M059J (cell line): ENCODE measurements around the gene RGL3. TPM values are rescaled to one million over a fixed set of nuclear protein-coding genes. Genes with fewer than 3 reads are reported as not detected.
"Not testable (repeated sequence)": the region's sequence is repeated elsewhere in the genome, so short reads cannot be mapped to it uniquely, and the experiment has no call there.

ENCODE experiments used
- DNase-seq: peaks from one replicate; pipeline ENCODE4 v3.0.0-alpha.2; 2012; ENCODE audit warnings: low read depth
- total RNA-seq: library from RNA; depleted of rRNA; stranded (reverse); fragments of >200 nt; shearing (Covaris generic); gene quantifications from 2 replicates; pipeline ENCODE4 v1.2.3, GENCODE V29; 2014; rRNA removed

Gene RGL3
- total RNA-seq, 1 experiment from 2014 or later = 3.7 TPM

GRCh38 chr19:11361771-11362731 is 57.1 kb downstream of the RGL3 start:
- DNase-seq = no peak

- DNase-seq = no peak
Observed at GRCh38 chr19:11361037-11361770, 57.9 kb downstream of the RGL3 start.

- DNase-seq = no peak
Observed at GRCh38 chr19:11359421-11359820, 59.7 kb downstream of the RGL3 start.

GRCh38 chr19:11356676-11357550 is 62.2 kb downstream of the RGL3 start:
- DNase-seq = no peak

- DNase-seq = no peak
Observed at GRCh38 chr19:11356074-11356397, 63.1 kb downstream of the RGL3 start.

GRCh38 chr19:11355160-11356073 is 63.7 kb downstream of the RGL3 start, which contains the start of gene PLPPR2:
PLPPR2 (plus strand) TSS chr19:11355432; CDS start chr19:11357674, 2,242 bp downstream.
- DNase-seq = peak; percentile 89

- not testable (repeated sequence) for DNase-seq
Observed at GRCh38 chr19:11354102-11354501, 65.0 kb downstream of the RGL3 start.

GRCh38 chr19:11349171-11349570 is 69.9 kb downstream of the RGL3 start:
- no peak for DNase-seq

- DNase-seq = no peak
Observed at GRCh38 chr19:11347546-11348039, 71.5 kb downstream of the RGL3 start.

- peak; percentile 99 for DNase-seq
Observed at GRCh38 chr19:11346104-11346940, 72.8 kb downstream of the RGL3 start, which contains the start of the genes CCDC159 and TMEM205. CCDC159 (plus strand) TSS chr19:11346519; CDS start chr19:11346607, 88 bp downstream. TMEM205 (minus strand) TSS chr19:11346268; CDS start chr19:11345619, 649 bp downstream.

GRCh38 chr19:11345122-11345803 is 73.9 kb downstream of the RGL3 start:
- peak; percentile 68 for DNase-seq

Other genes starting within 250 kb of the RGL3 start
- 131 and 183 TPM in 2 replicates for gene KANK2, start 221.8 kb downstream of the RGL3 start, total RNA-seq
- not detected in 2 replicates for gene ANGPTL8, start 179.7 kb downstream of the RGL3 start, total RNA-seq
- 1.8 and 13.0 TPM in 2 replicates for gene DOCK6, start 156.8 kb downstream of the RGL3 start, total RNA-seq
- not detected in 2 replicates for gene TSPAN16, start 123.2 kb downstream of the RGL3 start, total RNA-seq
- gene RAB3D, start 79.7 kb downstream of the RGL3 start, total RNA-seq = 0.17 and 0.74 TPM in 2 replicates
- gene TMEM205, start 73.0 kb downstream of the RGL3 start, total RNA-seq = 206 and 246 TPM in 2 replicates
- gene CCDC159, start 72.8 kb downstream of the RGL3 start, total RNA-seq = 4.7 and 7.9 TPM in 2 replicates
- gene PLPPR2, start 63.9 kb downstream of the RGL3 start, total RNA-seq = 27.9 and 31.6 TPM in 2 replicates
- 2.4 and 2.7 TPM in 2 replicates for gene SWSAP1, start 44.6 kb downstream of the RGL3 start, total RNA-seq
- 10.5 and 10.7 TPM in 2 replicates for gene EPOR, start 35.0 kb downstream of the RGL3 start, total RNA-seq
- 0.32 and 0.54 TPM in 2 replicates for gene ODAD3, start 15.8 kb upstream of the RGL3 start, total RNA-seq
- gene PRKCSH, start 16.3 kb upstream of the RGL3 start, total RNA-seq = 65.9 and 132 TPM in 2 replicates
- not detected in 2 replicates for gene ELAVL3, start 61.7 kb upstream of the RGL3 start, total RNA-seq
- gene ZNF653, start 86.5 kb upstream of the RGL3 start, total RNA-seq = 5.2 and 21.1 TPM in 2 replicates
- gene ECSIT, start 109.8 kb upstream of the RGL3 start, total RNA-seq = 29.5 and 43.3 TPM in 2 replicates
- 30.5 and 31.4 TPM in 2 replicates for gene CNN1, start 119.5 kb upstream of the RGL3 start, total RNA-seq
- gene ELOF1, start 139.9 kb upstream of the RGL3 start, total RNA-seq = 84.6 and 136 TPM in 2 replicates
- 0.39 and 0.76 TPM in 2 replicates for gene ACP5, start 158.3 kb upstream of the RGL3 start, total RNA-seq
- gene ZNF627, start 178.2 kb upstream of the RGL3 start, total RNA-seq = 10.6 and 22.6 TPM in 2 replicates